Panc1 (cell line): Measurements from ENCODE around the gene GRID2. TPM values are rescaled to one million over a fixed set of nuclear protein-coding genes. Genes with fewer than 3 reads are reported as not detected.

Source experiments
- ATAC-seq: fragments of 200-7000 bp; cut with Tn5 transposase; 2 replicates; pipeline ENCODE4 v1.9.1; 2020; ENCODE audit warnings: mild to moderate bottlenecking, moderate library complexity
- BruUV-seq: library from RNA; stranded (reverse); fragments of 400-500 nt; replicated peaks from 2 replicates; lab custom pipeline; 2021; lab: Mats Ljungman, UMichigan
- CTCF ChIA-PET: fragments of 300-600 bp; sonication (Branson Sonifier 250); formaldehyde crosslinking; loops from one replicate; lab custom pipeline; 2022; ENCODE audit warnings: antibody characterized with exemption; lab: Charles Lee
- POLR2A ChIA-PET: fragments of 300-600 bp; sonication (Branson Sonifier 250); formaldehyde crosslinking; loops from one replicate; lab custom pipeline; 2022; ENCODE audit warnings: antibody characterized with exemption; lab: Charles Lee
- DNase-seq: peaks from one replicate; pipeline ENCODE4 v3.0.0-alpha.2; 2010; ENCODE audit warnings: low read depth, low spot score
- H3K27ac ChIP-seq: 2 replicates; pipeline ENCODE4 v1.5.1; 2011; ENCODE audit warnings: mild to moderate bottlenecking, low read length, inconsistent platforms
- H3K27me3 ChIP-seq: fragments of 200-500 bp; sonication (Bioruptor generic); 2 replicates; pipeline ENCODE4 v1.6.0; 2014; ENCODE audit warnings: low read length, inconsistent platforms; ENCODE audit not compliant: control insufficient read depth, insufficient read depth
- H3K36me3 ChIP-seq: fragments of 200-500 bp; sonication (Bioruptor generic); 2 replicates; pipeline ENCODE4 v1.5.1; 2014; ENCODE audit warnings: inconsistent platforms, mild to moderate bottlenecking, low read length, moderate library complexity; ENCODE audit not compliant: control insufficient read depth, insufficient read depth
- H3K4me1 ChIP-seq: 2 replicates; pipeline ENCODE4 v1.5.1; 2011; ENCODE audit warnings: inconsistent platforms, mild to moderate bottlenecking, low read length, moderate library complexity; ENCODE audit not compliant: control insufficient read depth, insufficient read depth
- H3K4me3 ChIP-seq, 2 experiments: 2 replicates each; pipeline ENCODE4 v1.5.1; 2011 to 2012; ENCODE audit warnings: low read depth in 2 of 2, low read length in 2 of 2, mild to moderate bottlenecking in 2 of 2, inconsistent platforms in 1 of 2, moderate library complexity in 1 of 2
- H3K9me3 ChIP-seq: fragments of 200-500 bp; sonication (Bioruptor generic); 2 replicates; pipeline ENCODE4 v1.5.1; 2014; ENCODE audit warnings: low read depth, mild to moderate bottlenecking, inconsistent platforms, low read length, moderate library complexity; ENCODE audit not compliant: control insufficient read depth, insufficient read depth
- POLR2AphosphoS5 ChIP-seq: IDR thresholded peaks from 2 replicates; pipeline ENCODE4 v1.6.1; 2012; ENCODE audit warnings: mild to moderate bottlenecking, low read depth, low read length, moderate library complexity
- SIN3A ChIP-seq: IDR thresholded peaks from 2 replicates; pipeline ENCODE4 v1.6.1; 2012; ENCODE audit warnings: low read depth, mild to moderate bottlenecking, low read length, moderate library complexity, borderline replicate concordance; ENCODE audit not compliant: insufficient read depth
- TCF7L2 ChIP-seq: IDR thresholded peaks from 2 replicates; pipeline ENCODE4 v1.6.1; 2011; ENCODE audit warnings: mild to moderate bottlenecking, low read depth, low read length, inconsistent platforms
- in situ Hi-C: cut with HindIII; loops from 2 replicates; pipeline ENCODE4 v1.10.0; 2016; ENCODE audit warnings: low sequenced_read_pairs, low pct_unique_long_range_greater_than_20kb
- intact Hi-C: fragments of 100-400 bp; cut with micrococcal nuclease; formaldehyde crosslinking; loops from one replicate; pipeline ENCODE4 v1.10.0; 2022; ENCODE audit not compliant: unreplicated experiment
- total RNA-seq: library from RNA; stranded (reverse); gene quantifications from one replicate; pipeline ENCODE4 v1.2.1, GENCODE V29; 2021; ENCODE audit not compliant: unreplicated experiment
- TF ChIP-seq, protein P1 (sequence below), 2 experiments: IDR thresholded peaks; 2 replicates each; pipeline ENCODE4 v1.6.1; 2011 to 2012; ENCODE audit warnings: low read depth in 2 of 2, control low read depth in 1 of 2, low read length in 1 of 2, mild to moderate bottlenecking in 1 of 2, moderate library complexity in 1 of 2; ENCODE audit not compliant: insufficient read depth in 1 of 2
- TF ChIP-seq, protein P2 (sequence below): fragments of 450-650 bp; IDR thresholded peaks from 2 replicates; pipeline ENCODE4 v1.5.1; 2017; ENCODE audit warnings: mild to moderate bottlenecking

GRID2 gene
- total RNA-seq, 1 experiment from 2014 or later, result 0.08 TPM

DNA sequence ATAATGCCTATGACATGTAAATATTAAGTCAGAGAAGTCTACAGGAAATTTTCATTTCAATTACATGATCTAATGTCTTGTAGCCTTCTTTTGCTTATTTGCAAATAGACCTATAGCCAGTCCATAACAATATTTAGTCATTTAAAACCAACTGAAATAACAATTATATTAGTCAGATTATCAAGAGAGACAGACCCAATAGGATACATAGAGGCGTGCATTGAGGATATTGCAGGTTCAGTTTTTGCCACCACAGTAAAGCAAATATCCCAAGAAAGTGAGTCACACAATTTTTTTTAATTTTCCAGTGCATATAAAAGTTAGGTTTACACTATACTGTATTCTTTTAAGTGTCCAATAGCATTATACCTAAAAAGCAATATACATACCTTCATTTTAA is 1175.0 kb downstream of the GRID2 start:
- intact Hi-C loops (no loop called here), in situ Hi-C loops (no loop called here)
- H3K4me3 ChIP-seq, result no peak overlapping the region
- ChIA-PET CTCF (no interaction called here), POLR2A (no interaction called here)
- DNase-seq, result no peak
- H3K27me3 ChIP-seq, result no peaks in the 10 kb centered on the region
- H3K4me1 ChIP-seq, result no peaks in the 10 kb centered on the region
- TF ChIP-seq SIN3A (no peak), POLR2AphosphoS5 (no peak), TCF7L2 (no peak)
- TF ChIP-seq, protein P1, sequence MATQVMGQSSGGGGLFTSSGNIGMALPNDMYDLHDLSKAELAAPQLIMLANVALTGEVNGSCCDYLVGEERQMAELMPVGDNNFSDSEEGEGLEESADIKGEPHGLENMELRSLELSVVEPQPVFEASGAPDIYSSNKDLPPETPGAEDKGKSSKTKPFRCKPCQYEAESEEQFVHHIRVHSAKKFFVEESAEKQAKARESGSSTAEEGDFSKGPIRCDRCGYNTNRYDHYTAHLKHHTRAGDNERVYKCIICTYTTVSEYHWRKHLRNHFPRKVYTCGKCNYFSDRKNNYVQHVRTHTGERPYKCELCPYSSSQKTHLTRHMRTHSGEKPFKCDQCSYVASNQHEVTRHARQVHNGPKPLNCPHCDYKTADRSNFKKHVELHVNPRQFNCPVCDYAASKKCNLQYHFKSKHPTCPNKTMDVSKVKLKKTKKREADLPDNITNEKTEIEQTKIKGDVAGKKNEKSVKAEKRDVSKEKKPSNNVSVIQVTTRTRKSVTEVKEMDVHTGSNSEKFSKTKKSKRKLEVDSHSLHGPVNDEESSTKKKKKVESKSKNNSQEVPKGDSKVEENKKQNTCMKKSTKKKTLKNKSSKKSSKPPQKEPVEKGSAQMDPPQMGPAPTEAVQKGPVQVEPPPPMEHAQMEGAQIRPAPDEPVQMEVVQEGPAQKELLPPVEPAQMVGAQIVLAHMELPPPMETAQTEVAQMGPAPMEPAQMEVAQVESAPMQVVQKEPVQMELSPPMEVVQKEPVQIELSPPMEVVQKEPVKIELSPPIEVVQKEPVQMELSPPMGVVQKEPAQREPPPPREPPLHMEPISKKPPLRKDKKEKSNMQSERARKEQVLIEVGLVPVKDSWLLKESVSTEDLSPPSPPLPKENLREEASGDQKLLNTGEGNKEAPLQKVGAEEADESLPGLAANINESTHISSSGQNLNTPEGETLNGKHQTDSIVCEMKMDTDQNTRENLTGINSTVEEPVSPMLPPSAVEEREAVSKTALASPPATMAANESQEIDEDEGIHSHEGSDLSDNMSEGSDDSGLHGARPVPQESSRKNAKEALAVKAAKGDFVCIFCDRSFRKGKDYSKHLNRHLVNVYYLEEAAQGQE (IDR thresholded peaks at IDR 0.05; ENCODE audit: insufficient read depth in 1 of 2, low read depth in 2 of 2, low read length in 1 of 2), result no peak
- TF ChIP-seq, protein P2, sequence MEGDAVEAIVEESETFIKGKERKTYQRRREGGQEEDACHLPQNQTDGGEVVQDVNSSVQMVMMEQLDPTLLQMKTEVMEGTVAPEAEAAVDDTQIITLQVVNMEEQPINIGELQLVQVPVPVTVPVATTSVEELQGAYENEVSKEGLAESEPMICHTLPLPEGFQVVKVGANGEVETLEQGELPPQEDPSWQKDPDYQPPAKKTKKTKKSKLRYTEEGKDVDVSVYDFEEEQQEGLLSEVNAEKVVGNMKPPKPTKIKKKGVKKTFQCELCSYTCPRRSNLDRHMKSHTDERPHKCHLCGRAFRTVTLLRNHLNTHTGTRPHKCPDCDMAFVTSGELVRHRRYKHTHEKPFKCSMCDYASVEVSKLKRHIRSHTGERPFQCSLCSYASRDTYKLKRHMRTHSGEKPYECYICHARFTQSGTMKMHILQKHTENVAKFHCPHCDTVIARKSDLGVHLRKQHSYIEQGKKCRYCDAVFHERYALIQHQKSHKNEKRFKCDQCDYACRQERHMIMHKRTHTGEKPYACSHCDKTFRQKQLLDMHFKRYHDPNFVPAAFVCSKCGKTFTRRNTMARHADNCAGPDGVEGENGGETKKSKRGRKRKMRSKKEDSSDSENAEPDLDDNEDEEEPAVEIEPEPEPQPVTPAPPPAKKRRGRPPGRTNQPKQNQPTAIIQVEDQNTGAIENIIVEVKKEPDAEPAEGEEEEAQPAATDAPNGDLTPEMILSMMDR, result no peak
- H3K27ac ChIP-seq, result no peak overlapping the region
- no TSS peak for BruUV-seq
- no peak for ATAC-seq
- no peaks in the 10 kb centered on the region for H3K36me3 ChIP-seq
- no peaks in the 10 kb centered on the region for H3K9me3 ChIP-seq

DNA sequence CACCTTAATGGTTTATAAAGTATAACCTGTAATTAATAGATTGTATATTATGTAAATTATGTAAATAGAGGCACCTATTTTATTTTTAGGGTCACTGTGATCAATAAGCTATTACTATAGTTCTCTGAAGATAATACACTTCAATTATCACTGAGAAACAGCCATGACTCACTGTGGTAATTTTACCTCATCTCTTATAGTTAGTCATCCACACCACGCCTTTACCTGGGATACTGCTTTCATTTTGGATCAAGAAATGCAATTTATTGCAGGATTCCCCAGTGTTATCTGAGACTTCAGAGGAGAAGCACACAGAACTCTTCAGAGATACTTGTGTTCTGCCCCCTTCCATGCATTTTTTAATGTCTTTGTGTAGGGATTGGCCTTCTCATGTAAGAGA is 1176.7 kb downstream of the GRID2 start:
- no peaks in the 10 kb centered on the region for H3K9me3 ChIP-seq
- no peaks in the 10 kb centered on the region for H3K27me3 ChIP-seq
- CTCF ChIA-PET, result no interaction called here
- ATAC-seq (no peak), DNase-seq (no peak)
- H3K27ac ChIP-seq, result no peak overlapping the region
- no peak overlapping the region for H3K4me3 ChIP-seq
- no peak for TF ChIP-seq SIN3A
- TF ChIP-seq, protein P1 (IDR thresholded peaks at IDR 0.05; ENCODE audit: insufficient read depth in 1 of 2, low read depth in 2 of 2, low read length in 1 of 2), result no peak
- no peak for TF ChIP-seq POLR2AphosphoS5
- TF ChIP-seq TCF7L2, result no peak
- TF ChIP-seq, protein P2, result no peak
- in situ Hi-C loops, result no loop called here
- no TSS peak for BruUV-seq
- H3K4me1 ChIP-seq, result no peaks in the 10 kb centered on the region
- intact Hi-C loops, result no loop called here
- POLR2A ChIA-PET, result no interaction called here
- no peaks in the 10 kb centered on the region for H3K36me3 ChIP-seq
